ENCODE data around the gene R3HDM4.
A peak's percentile ranks its signal among the peaks of the same experiment; 100 is the strongest.

- no peak for TF ChIP-seq CTCF (IDR thresholded peaks at IDR 0.05 in 4 of 5, conservative IDR thresholded peaks at IDR 0.05 in 1 of 5)
- peak; percentile 62 to 77 for TF ChIP-seq POLR2A (IDR thresholded peaks at IDR 0.05)
Observed at GRCh38 chr19:913080-913748, at the start of gene R3HDM4.

All from gastrocnemius medialis (tissue), 4 donors.